Parathyroid adenoma (tissue), 2 donors: ENCODE data around the gene PCSK6.

Experiments used
- H2AFZ ChIP-seq: fragments of 300-600 bp; sonication (generic); one replicate; pipeline ENCODE4 v1.7.0; 2017; ENCODE audit warnings: antibody characterized with exemption, mild to moderate bottlenecking
- H3K27ac ChIP-seq: fragments of 300-600 bp; sonication (generic); one replicate; pipeline ENCODE4 v1.7.0; 2017
- H3K27me3 ChIP-seq: fragments of 300-600 bp; sonication (generic); one replicate; pipeline ENCODE4 v1.7.0; 2017; ENCODE audit warnings: low read length; ENCODE audit not compliant: control insufficient read depth, insufficient read depth
- H3K36me3 ChIP-seq: fragments of 300-600 bp; sonication (generic); one replicate; pipeline ENCODE4 v1.7.0; 2017; ENCODE audit warnings: low read length; ENCODE audit not compliant: control insufficient read depth, insufficient read depth
- H3K4me1 ChIP-seq: fragments of 300-600 bp; sonication (generic); one replicate; pipeline ENCODE4 v1.7.0; 2017; ENCODE audit warnings: control low read depth
- H3K4me2 ChIP-seq: fragments of 300-600 bp; sonication (generic); one replicate; pipeline ENCODE4 v1.7.0; 2017; ENCODE audit warnings: low read length
- H3K4me3 ChIP-seq: fragments of 300-600 bp; sonication (generic); one replicate; pipeline ENCODE4 v1.7.0; 2017; ENCODE audit warnings: low read depth, low read length
- H3K79me2 ChIP-seq: fragments of 300-600 bp; sonication (generic); one replicate; pipeline ENCODE4 v1.7.0; 2017; ENCODE audit warnings: control low read depth
- H3K9ac ChIP-seq: fragments of 300-600 bp; sonication (generic); one replicate; pipeline ENCODE4 v1.7.0; 2017; ENCODE audit warnings: mild to moderate bottlenecking
- H3K9me3 ChIP-seq: fragments of 300-600 bp; sonication (generic); one replicate; pipeline ENCODE4 v1.7.0; 2017; ENCODE audit warnings: low read length; ENCODE audit not compliant: control insufficient read depth
- CTCF ChIP-seq: fragments of 300-600 bp; sonication (generic); IDR thresholded peaks from one replicate; pipeline ENCODE4 v1.7.0; 2017; ENCODE audit warnings: antibody characterized with exemption, mild to moderate bottlenecking
- donor health status: primary hyperparathyroidism.

The PCSK6 gene

GRCh38 chr15:101374326-101374725, 115.2 kb downstream of the PCSK6 start:
- no peaks in the 10 kb centered on the region for H3K79me2 ChIP-seq
- TF ChIP-seq CTCF, result no peak
- H2AFZ ChIP-seq, result no peak overlapping the region
- H3K27ac ChIP-seq, result no peak overlapping the region
- no peaks in the 10 kb centered on the region for H3K4me1 ChIP-seq
- H3K9ac ChIP-seq, result no peak overlapping the region
- H3K9me3 ChIP-seq, result no peaks in the 10 kb centered on the region
- H3K4me3 ChIP-seq, result no peak overlapping the region
- H3K27me3 ChIP-seq, result no peaks in the 10 kb centered on the region
- no peaks in the 10 kb centered on the region for H3K36me3 ChIP-seq
- H3K4me2 ChIP-seq, result no peak overlapping the region

GRCh38 chr15:101373577-101373976, 115.9 kb downstream of the PCSK6 start:
- Histone ChIP-seq H3K4me3 (no peak overlapping the region), H2AFZ (no peak overlapping the region), H3K27ac (no peak overlapping the region), H3K4me1 (no peaks in the 10 kb centered on the region), H3K9me3 (no peaks in the 10 kb centered on the region), H3K4me2 (no peak overlapping the region), H3K9ac (no peak overlapping the region), H3K79me2 (no peaks in the 10 kb centered on the region), H3K36me3 (no peaks in the 10 kb centered on the region), H3K27me3 (no peaks in the 10 kb centered on the region)
- no peak for TF ChIP-seq CTCF

GRCh38 chr15:101372960-101373525, 116.5 kb downstream of the PCSK6 start:
- H3K4me2 ChIP-seq, result no peak overlapping the region
- no peak overlapping the region for H3K4me3 ChIP-seq
- no peaks in the 10 kb centered on the region for H3K36me3 ChIP-seq
- no peaks in the 10 kb centered on the region for H3K4me1 ChIP-seq
- no peak for TF ChIP-seq CTCF
- H3K9me3 ChIP-seq, result no peaks in the 10 kb centered on the region
- no peaks in the 10 kb centered on the region for H3K79me2 ChIP-seq
- H2AFZ ChIP-seq, result no peak overlapping the region
- no peaks in the 10 kb centered on the region for H3K27me3 ChIP-seq
- H3K9ac ChIP-seq, result no peak overlapping the region
- no peak overlapping the region for H3K27ac ChIP-seq

GRCh38 chr15:101372149-101372577, 117.3 kb downstream of the PCSK6 start:
- H3K4me1 ChIP-seq, result no peaks in the 10 kb centered on the region
- no peak overlapping the region for H3K27ac ChIP-seq
- no peak overlapping the region for H2AFZ ChIP-seq
- no peak overlapping the region for H3K4me2 ChIP-seq
- no peaks in the 10 kb centered on the region for H3K9me3 ChIP-seq
- H3K9ac ChIP-seq, result no peak overlapping the region
- TF ChIP-seq CTCF, result no peak
- H3K36me3 ChIP-seq, result no peaks in the 10 kb centered on the region
- no peaks in the 10 kb centered on the region for H3K27me3 ChIP-seq
- H3K79me2 ChIP-seq, result no peaks in the 10 kb centered on the region
- H3K4me3 ChIP-seq, result no peak overlapping the region

- Histone ChIP-seq H3K9me3 (no peaks in the 10 kb centered on the region), H3K4me3 (no peak overlapping the region), H3K79me2 (no peaks in the 10 kb centered on the region), H2AFZ (no peak overlapping the region), H3K27me3 (no peaks in the 10 kb centered on the region), H3K4me1 (no peaks in the 10 kb centered on the region), H3K36me3 (no peaks in the 10 kb centered on the region), H3K27ac (no peak overlapping the region), H3K9ac (no peak overlapping the region), H3K4me2 (no peak overlapping the region)
- TF ChIP-seq CTCF, result no peak
Observed at GRCh38 chr15:101371519-101371918, 118.0 kb downstream of the PCSK6 start.
